HG03469 (cell line): ENCODE measurements around the gene IVD.

Experiments used
- ATAC-seq: cut with Tn5 transposase; IDR thresholded peaks from one replicate; pipeline ENCODE4 v1.9.1; 2021; ENCODE audit warnings: mild to moderate bottlenecking, moderate library complexity, moderate number of reproducible peaks; ENCODE audit not compliant: unreplicated experiment

Gene IVD

DNA sequence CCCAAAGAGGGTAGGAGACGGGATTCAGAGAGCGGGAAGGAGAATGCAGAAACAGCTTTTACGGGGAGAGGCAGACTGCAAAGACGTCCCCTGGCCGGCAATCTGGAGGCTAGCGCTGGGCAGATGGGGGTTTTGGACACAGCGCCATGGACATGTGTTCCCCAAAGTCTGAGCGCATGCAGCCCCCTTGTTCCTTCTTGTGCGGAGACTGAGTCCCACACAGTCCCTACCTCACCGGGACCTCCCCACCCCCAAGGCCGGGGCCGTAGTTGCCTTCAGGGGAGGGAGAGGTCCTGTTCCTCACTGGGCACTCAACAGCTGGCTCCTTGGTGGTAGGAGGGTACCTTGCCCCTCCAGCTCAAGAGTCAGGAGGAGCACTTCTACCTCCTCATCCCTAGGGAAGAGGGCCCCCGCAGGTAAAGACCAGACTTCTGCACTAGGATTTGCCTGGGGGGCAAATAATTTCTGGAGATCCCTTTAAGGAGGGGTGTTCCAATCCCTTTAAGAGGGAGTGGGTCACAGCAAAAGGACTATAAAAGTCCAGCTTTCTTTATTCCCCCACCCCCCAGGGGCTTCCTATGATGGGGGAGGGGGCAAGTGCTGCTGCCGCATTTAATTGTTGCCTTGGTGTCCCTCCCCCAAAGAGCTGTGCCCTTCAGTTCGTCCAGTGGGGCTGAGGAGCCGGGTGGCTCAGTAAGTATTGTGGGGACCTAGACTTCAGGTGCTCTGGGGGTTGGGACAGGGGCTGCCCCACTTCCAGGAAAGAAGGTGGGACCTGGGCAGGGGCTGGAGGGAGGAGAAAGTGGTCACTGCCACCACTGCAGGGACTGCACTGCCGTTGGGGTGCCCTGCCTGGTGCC lies 31.5 kb downstream of the IVD start:
- ATAC-seq: no peak

- ATAC-seq: no peak
These were observed 32.4 kb downstream of the IVD start for GRCh38 chr15:40437752-40438687.

DNA sequence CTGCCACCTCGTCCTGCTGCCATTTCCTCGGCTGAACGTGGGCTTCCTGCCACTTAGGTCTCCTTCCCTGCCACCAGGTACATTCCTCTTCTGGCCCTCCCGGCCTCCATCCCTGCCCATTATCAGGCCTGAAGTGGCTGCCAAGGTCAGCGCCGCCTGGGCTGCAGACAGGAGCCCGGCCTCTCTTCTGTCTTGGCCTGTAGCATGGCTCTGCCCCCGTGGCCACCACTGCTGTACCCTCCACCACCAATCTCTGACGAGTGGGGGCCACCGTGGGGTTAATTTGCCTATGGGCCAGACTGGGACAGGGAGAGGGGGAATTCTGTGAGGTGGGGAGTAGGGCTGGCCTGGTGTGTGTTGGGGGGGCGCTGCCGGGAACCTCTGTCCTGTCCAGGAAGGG lies 33.1 kb downstream of the IVD start:
- no peak for ATAC-seq

DNA sequence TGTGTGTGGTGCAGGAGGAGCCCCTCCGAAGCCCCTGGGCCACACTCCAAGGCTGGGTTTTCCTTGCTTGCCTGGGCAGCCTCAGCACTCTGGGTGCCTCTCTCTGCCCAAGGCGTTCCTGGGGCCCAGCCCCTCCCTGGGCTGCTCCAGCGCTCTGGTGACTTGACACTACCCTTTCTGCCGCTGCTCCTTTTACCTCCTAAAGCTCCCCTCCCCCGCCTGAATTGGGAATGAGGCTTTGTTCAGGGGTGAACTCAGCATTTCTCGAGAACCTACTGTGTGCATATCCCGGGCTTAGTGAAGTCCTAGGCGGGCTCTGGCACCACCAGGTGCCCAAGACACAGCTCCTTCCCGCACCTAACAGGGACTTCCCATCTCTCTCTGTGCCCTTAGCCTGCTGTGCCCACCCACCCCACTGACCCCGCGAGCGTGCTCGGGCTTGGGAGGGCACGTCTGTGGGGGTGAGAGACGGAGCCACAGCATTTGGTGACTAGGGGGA lies 33.9 kb downstream of the IVD start:
- no peak for ATAC-seq

GRCh38 chr15:40439960-40440742 lies 34.6 kb downstream of the IVD start:
- no peak for ATAC-seq

DNA sequence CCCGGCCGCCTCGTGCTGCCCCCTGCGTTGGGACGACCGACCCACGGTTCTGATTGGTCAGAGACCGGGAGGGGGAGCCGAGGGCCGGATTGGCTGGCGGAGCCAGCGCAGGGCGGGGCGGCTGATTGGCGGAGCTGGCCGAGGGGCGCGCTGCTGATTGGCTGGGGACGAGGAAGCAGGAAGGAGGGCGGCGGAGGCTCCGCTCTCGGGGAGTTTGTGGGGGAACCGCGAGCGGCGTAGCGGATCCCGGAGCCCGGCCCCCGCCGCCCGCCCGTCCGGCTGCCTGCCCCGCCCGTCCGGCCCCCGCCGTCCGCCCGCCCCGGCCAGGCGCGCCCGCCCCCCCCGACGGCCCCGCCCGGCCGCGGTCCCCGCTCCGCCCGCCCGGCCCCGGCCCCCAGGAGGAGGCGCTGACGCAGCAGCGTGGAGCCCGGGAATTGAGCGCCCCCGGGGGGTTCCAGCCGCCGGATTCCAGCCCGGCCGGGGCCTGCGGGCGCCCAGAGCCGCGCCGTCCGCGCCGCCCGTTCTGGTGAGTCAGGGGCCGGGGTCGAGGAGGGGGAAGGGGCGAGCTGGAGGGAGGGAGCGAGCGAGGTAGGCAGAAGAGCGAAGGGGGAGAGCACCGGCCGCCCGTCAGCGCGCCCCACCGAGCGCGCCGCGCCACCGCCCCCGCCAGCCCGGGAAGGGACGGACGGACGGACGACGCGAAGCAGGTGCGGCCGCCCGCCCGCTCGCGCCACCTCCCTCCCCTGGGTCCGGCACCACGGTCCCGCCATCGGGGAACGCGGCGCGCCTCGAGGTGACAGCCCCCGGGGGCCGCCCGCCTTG lies 35.4 kb downstream of the IVD start, which contains the start of gene BAHD1:
BAHD1 (plus strand) TSS at position 211 of the 822 bp plus-strand sequence. CDS start 17,512 bp downstream, outside the sequence.
- peak; percentile 74 for ATAC-seq

- no peak for ATAC-seq
These were observed 36.3 kb downstream of the IVD start for GRCh38 chr15:40441565-40442531.

DNA sequence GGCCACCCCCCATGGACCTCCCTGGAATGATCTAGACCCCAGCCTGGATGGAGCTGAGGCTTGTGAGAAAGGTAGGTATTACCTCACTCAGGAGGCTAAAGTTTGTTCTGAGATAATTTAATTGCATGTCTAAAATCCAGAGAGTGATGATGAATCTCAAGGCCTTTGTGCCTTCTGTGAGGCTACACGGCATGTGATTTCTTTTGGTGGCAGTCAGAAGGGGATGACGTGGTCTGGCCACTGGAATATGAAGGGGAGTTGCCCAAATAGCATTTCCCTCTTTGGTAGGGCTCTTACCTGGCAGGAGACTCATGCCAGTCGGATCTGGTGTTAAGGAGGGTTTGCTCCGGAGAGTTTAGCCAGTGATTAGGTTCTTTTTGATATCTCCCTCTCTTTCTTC lies 37.7 kb downstream of the IVD start:
- ATAC-seq: no peak

- ATAC-seq: no peak
These were observed 38.3 kb downstream of the IVD start for GRCh38 chr15:40443846-40444245.

DNA sequence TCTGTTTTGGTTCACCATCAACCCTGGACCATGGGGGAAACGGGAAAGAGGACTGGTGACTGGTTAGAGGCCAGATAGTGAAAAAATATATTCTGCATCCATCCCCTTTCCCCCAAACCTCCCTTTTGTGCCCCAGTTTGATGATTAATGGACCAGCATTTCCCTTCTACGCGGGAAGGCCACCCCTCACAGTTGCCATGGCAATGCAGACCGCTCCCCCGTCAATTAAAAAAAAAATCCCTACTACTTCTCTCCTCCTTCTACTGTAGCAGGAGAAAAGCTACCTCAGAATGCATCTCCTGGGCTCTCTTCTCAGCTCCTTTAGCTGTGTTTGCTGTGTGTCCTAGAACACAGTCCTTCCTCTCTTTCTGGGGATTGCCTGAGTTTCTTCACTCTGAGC lies 39.1 kb downstream of the IVD start:
- no peak for ATAC-seq

DNA sequence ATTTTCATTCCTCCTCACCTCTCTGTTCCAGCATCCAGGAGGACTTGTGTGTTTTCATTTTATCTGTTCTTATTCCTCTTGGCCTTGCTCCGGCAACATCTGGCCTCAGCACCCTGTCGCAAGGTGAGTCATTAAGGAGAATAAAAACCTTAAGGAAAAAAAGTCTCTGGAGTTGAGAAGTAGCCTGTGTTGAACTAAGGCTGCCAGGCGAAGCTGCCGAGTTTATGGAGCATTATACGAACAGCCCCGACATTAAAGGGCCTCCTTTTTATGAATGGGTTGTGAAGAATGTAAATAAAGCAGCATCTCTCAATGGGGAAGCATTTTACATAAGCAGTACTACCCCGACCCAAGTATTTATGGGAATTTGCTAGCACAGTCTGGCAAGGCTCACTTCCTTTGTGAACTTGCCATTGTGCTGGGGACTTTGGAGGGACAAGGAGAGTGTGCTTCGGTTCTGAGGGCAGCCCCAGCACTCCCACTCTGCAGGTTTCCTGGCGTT lies 39.9 kb downstream of the IVD start:
- no peak for ATAC-seq

- no peak for ATAC-seq
These were observed 40.5 kb downstream of the IVD start for GRCh38 chr15:40446144-40446543.

DNA sequence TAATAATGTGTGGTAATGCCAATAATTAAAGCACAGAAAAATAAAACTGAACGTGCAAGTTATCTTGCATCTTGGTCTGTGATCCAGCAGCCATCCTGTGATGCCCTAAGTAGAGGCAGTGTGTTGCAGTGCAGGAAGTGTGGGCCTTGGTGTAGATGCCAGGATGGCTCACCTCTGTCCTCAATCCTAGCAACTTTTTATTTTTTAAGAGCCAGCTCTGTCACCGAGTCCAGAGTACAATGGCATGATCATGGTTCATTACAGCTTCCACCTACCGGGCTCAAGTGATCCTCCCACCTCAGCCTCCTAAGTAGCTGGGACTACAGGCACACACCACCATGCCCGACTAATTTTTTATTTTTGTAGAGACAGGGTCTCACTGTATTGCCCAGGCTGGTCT lies 42.8 kb downstream of the IVD start:
- no peak for ATAC-seq

DNA sequence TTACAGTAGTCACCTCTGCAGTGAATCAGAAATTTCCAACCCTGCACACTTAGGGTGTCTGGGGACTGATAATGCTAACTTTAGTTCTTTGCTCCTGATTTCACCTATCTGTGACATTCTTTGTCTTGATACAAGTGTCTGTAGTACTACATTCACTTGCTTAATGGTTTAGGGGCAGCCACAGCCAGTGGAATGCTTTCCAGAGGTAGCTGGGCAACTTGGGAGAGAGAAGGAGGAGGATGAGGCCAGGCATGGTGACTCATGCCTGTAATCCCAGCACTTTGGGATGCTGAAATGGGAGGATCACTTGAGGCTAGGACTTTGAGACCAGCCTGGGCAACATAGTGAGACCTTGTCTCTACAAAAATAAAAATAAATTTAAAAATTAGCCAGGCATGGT lies 43.7 kb downstream of the IVD start:
- ATAC-seq: no peak

DNA sequence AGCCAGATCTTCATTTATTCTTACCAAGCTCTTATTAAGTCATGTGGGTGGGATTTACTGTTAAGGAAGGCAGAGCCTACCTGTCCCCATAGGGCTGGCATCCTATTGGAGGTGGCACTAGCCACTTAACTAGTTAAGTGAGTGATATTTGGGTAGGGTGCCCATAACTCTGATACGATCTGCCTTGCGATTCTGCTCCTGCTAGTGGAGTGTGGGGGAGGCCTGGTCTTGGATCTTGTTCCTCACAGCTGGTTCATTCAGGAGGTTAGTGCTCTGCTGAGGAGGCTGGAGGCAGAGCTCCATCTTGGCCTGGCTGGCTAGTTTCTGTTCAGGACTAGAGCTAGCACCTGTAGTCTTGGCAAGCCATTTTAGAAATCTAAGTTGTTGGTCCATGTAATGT lies 44.5 kb downstream of the IVD start:
- no peak for ATAC-seq

- ATAC-seq: no peak
These were observed 46.0 kb downstream of the IVD start for GRCh38 chr15:40451527-40452158.

GRCh38 chr15:40452296-40453090 lies 46.9 kb downstream of the IVD start:
- no peak for ATAC-seq
